Esophagus muscularis mucosa (tissue), 4 donors: ENCODE data around the gene NOS1. TPM values are rescaled to one million over a fixed set of nuclear protein-coding genes. Genes with fewer than 3 reads are reported as not detected.

Experiments used
- DNase-seq: peaks from one replicate; pipeline ENCODE4 v3.0.0-alpha.2; 2017; ENCODE audit errors: extremely low spot score
- H3K27ac ChIP-seq, 4 donors: fragments of 200-600 bp; sonication (generic); replicated peaks in 1 of 4; 1 replicate in 3 of 4; 2 replicates in 1 of 4; pipeline ENCODE4 v1.5.1; 2016 to 2019; ENCODE audit warnings: mild to moderate bottlenecking in 1 of 4
- H3K27me3 ChIP-seq, 4 donors: fragments of 200-600 bp; sonication (generic); one replicate each; pipeline versions ENCODE4 v1.5.1 to v1.6.0; 2016 to 2019
- H3K36me3 ChIP-seq, 4 donors: fragments of 200-600 bp; sonication (generic); one replicate each; pipeline ENCODE4 v1.5.1; 2016 to 2019
- H3K4me1 ChIP-seq, 4 donors: fragments of 200-600 bp; sonication (generic); one replicate each; pipeline ENCODE4 v1.5.1; 2016 to 2019
- H3K4me3 ChIP-seq, 4 donors: fragments of 200-600 bp; sonication (generic); 1 replicate in 2 of 4; 2 replicates in 2 of 4; pipeline ENCODE4 v1.5.1; 2016 to 2019; ENCODE audit warnings: mild to moderate bottlenecking in 4 of 4, moderate library complexity in 1 of 4
- H3K9me3 ChIP-seq, 4 donors: fragments of 200-600 bp; sonication (generic); 1 replicate in 3 of 4; 2 replicates in 1 of 4; pipeline ENCODE4 v1.5.1; 2016 to 2019
- CTCF ChIP-seq, 3 experiments: fragments of 200-600 bp in 2 of 3; fragments of 450-650 bp in 1 of 3; sonication (generic) in 2 of 3; IDR thresholded peaks; one replicate each; pipeline ENCODE4 v1.5.1; 2017 to 2019; ENCODE audit warnings: antibody characterized with exemption in 3 of 3, mild to moderate bottlenecking in 2 of 3, moderate library complexity in 1 of 3
- EP300 ChIP-seq: sonication (generic); formaldehyde crosslinking; IDR thresholded peaks from one replicate; pipeline ENCODE4 v1.6.1; 2017; ENCODE audit warnings: antibody characterized with exemption
- POLR2A ChIP-seq: fragments of 450-650 bp; IDR thresholded peaks from one replicate; pipeline ENCODE4 v1.6.1; 2017; ENCODE audit warnings: antibody characterized with exemption, moderate library complexity, mild to moderate bottlenecking, low read depth
- POLR2AphosphoS5 ChIP-seq, 2 donors: sonication (generic); formaldehyde crosslinking; IDR thresholded peaks; one replicate each; pipeline ENCODE4 v1.6.1; 2017; ENCODE audit warnings: antibody characterized with exemption in 2 of 2
- WGBS: methylation state at CpG from one replicate; pipeline ENCODE4 v1.1.5; 2018; 5-methylcytosine and 5-hydroxymethylcytosine counted together
- intact Hi-C: fragments of 100-400 bp; cut with DNase I; formaldehyde crosslinking; loops from one replicate; pipeline ENCODE4 v1.15.1; 2023
- total RNA-seq, 4 donors: library from RNA; depleted of rRNA; stranded (reverse); fragments of >200 nt; gene quantifications; one replicate each; pipeline versions ENCODE4 v1.1.0 to v1.2.1, GENCODE V29; 2016

The NOS1 gene
- 1 to 10 TPM; 1.7 to 4.0 (median 3.1) TPM for total RNA-seq

- TF ChIP-seq CTCF (IDR thresholded peaks at IDR 0.05) (no peak), POLR2A (no peak), EP300 (no peak), POLR2AphosphoS5 (IDR thresholded peaks at IDR 0.05) (no peak)
- Histone ChIP-seq H3K4me1 (peaks cover 0 to 12% (median 6%) of the 10 kb centered on the region in 4 donors), H3K27ac (no peak within 1 kb of the TSS), H3K9me3 (no peaks in the 10 kb centered on the region), H3K27me3 (peaks cover 0 to 95% (median 27%) of the 10 kb centered on the region in 4 donors), H3K4me3 (peak within 1 kb of the TSS in 2 of 4 donors; percentile 18 to 19), H3K36me3 (no peaks in the 10 kb centered on the region)
- 5% methylated on average over 32 of the region's 33 CpGs for WGBS
- intact Hi-C loops: no loop called here
- DNase-seq: no peak
Observed at GRCh38 chr12:117361347-117361751, at the start of gene NOS1. Gene NOS1, minus strand, starts transcription at chr12:117361626. Its CDS starts 30,557 bp downstream, at chr12:117331069.

- Histone ChIP-seq H3K9me3 (no peaks in the 10 kb centered on the region), H3K27ac (no peak overlapping the region), H3K36me3 (no peaks in the 10 kb centered on the region), H3K4me1 (peaks cover 3 to 19% (median 16%) of the 10 kb centered on the region in 4 donors), H3K4me3 (no peak overlapping the region), H3K27me3 (peaks cover 0 to 11% (median 0%) of the 10 kb centered on the region in 4 donors)
- no peak for TF ChIP-seq EP300
- no peak for TF ChIP-seq POLR2AphosphoS5 (IDR thresholded peaks at IDR 0.05)
- no peak for TF ChIP-seq POLR2A
- TF ChIP-seq CTCF (IDR thresholded peaks at IDR 0.05): no peak
- DNase-seq: no peak
- intact Hi-C loops: no loop called here
Observed at GRCh38 chr12:117409286-117409685, 47.9 kb upstream of the NOS1 start.

GRCh38 chr12:117408161-117408791 lies 46.9 kb upstream of the NOS1 start:
- H3K36me3 ChIP-seq: no peaks in the 10 kb centered on the region
- WGBS: 45% methylated on average over 8 of the region's 11 CpGs
- H3K9me3 ChIP-seq: peaks cover 0 to 5% (median 1%) of the 10 kb centered on the region in 4 donors
- peaks cover 3 to 19% (median 16%) of the 10 kb centered on the region in 4 donors for H3K4me1 ChIP-seq
- TF ChIP-seq CTCF (IDR thresholded peaks at IDR 0.05) (no peak), POLR2AphosphoS5 (IDR thresholded peaks at IDR 0.05) (no peak), EP300 (no peak), POLR2A (no peak)
- no peak overlapping the region for H3K4me3 ChIP-seq
- H3K27ac ChIP-seq: peak overlapping the region in 1 of 4 donors; percentile 26
- H3K27me3 ChIP-seq: peaks cover 0 to 18% (median 0%) of the 10 kb centered on the region in 4 donors
- no peak for DNase-seq
- intact Hi-C loops: no loop called here

GRCh38 chr12:117404940-117405339 lies 43.5 kb upstream of the NOS1 start:
- H3K27me3 ChIP-seq: peaks cover 0 to 33% (median 0%) of the 10 kb centered on the region in 4 donors
- intact Hi-C loops: no loop called here

More at GRCh38 chr12:117404940-117405339, 43.5 kb upstream of the NOS1 start:
- Histone ChIP-seq H3K9me3 (peaks cover 0 to 5% (median 1%) of the 10 kb centered on the region in 4 donors), H3K4me3 (no peak overlapping the region), H3K36me3 (no peaks in the 10 kb centered on the region), H3K27ac (no peak overlapping the region), H3K4me1 (peaks cover 3 to 12% (median 9%) of the 10 kb centered on the region in 4 donors)
- no peak for DNase-seq
- TF ChIP-seq POLR2AphosphoS5 (IDR thresholded peaks at IDR 0.05) (no peak), EP300 (no peak), CTCF (IDR thresholded peaks at IDR 0.05) (no peak), POLR2A (no peak)
- 83% methylated on average over 5 of the region's 7 CpGs for WGBS
